Hematopoietic multipotent progenitor cell treated with erythropoietin and hydrocortisone succinate and interleukin-3 and kit ligand, for 8 days (in vitro differentiated cells): ENCODE measurements around the gene ATAD1.
"Not testable (repeated sequence)": the region's sequence is repeated elsewhere in the genome, so short reads cannot be mapped to it uniquely, and the experiment has no call there.

Source experiments
- DNase-seq: peaks from one replicate; pipeline ENCODE4 v3.0.0-alpha.2; 2015

ATAD1 gene, protein sequence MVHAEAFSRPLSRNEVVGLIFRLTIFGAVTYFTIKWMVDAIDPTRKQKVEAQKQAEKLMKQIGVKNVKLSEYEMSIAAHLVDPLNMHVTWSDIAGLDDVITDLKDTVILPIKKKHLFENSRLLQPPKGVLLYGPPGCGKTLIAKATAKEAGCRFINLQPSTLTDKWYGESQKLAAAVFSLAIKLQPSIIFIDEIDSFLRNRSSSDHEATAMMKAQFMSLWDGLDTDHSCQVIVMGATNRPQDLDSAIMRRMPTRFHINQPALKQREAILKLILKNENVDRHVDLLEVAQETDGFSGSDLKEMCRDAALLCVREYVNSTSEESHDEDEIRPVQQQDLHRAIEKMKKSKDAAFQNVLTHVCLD

DNA sequence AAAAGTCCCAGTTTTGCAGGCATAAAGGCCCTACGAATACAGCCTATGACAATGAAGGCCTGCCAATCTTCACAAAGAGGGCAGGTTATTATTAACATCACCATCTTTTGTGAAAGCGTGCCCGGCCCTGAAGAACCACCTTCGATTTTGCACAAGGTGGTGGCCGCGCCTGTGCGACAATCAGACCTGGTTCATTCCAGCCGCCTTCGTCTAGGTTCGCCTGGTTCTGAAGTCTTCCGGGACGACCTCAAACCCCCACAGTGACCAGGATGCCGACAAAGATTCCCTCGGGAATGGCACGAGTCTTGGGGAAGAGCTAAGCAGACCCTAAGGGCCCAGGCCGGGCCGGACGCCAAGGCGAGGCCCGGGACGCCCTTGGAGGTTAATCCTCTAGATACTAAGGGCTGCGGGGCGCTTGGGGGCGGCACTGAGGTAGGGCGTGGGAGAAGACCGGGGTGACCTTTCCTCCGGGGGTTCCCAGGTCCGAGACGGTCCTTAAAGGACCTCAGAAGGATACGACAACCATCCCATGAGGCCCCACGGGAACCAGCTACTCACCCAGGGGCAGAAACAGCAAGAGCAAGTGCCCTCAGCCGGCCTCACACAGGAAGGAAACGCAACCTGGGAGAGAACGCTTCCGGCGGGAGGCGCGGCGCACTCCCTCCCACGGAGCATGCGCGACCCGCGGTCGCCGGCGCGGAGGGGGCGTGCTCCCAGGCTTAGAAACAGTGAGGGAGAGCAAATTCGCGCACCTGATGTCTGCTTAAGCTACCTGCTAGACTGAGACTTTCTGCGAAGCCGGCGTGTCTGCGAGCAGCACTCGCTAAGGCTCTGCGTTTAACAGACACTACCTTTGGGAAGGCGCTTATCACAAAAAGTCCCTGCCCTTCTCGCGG is at the start of gene ATAD1:
Gene ATAD1, minus strand, starts transcription at position 618 of the 896 bp plus-strand sequence. CDS start 3,627 bp downstream, outside the sequence.
- peak; percentile 91 for DNase-seq

DNA sequence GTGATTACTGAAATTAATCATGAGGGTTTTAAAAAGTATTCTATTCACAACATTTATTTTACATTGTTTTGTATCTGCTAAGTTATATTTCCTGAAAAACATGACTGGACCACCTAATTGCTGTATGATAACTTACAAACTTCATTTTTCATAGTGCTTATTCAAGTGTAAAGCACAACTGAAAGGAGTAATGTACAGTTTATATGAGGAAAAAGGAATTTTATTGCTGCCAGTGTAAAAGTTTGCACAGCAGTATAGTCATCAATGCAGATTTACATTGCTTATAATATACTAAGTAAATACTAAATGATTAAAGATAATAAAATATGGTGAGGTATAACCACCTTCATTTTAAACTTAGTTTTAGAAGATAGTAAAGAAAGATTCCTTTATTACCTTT is 49.4 kb upstream of the ATAD1 start:
- no peak for DNase-seq

DNA sequence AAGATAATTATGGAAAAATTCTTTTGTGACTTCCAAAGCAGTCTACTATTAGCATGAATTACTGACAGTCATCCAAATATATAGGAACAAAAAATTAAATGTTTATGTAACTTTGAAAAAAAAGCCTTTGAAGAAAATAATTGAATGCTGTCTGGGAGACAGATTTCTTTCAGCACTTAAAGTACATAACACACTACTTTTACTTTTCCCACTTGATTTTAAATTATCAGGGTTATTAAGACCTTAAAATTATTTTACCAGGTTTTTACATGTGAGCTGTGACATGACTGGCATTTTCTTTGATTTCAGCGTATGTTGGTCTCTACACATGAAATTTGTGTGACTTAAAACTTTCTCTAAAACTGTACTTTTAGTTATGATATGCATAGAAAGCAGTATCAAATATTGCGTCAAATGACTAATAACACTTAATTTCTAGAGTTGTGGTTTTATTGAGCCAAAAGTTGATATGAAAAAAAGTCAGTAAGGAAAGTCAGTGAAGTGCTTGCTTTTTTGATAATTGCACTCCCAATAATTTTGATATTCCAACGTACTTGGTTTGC is 48.5 kb upstream of the ATAD1 start:
- peak; percentile 4 for DNase-seq

DNA sequence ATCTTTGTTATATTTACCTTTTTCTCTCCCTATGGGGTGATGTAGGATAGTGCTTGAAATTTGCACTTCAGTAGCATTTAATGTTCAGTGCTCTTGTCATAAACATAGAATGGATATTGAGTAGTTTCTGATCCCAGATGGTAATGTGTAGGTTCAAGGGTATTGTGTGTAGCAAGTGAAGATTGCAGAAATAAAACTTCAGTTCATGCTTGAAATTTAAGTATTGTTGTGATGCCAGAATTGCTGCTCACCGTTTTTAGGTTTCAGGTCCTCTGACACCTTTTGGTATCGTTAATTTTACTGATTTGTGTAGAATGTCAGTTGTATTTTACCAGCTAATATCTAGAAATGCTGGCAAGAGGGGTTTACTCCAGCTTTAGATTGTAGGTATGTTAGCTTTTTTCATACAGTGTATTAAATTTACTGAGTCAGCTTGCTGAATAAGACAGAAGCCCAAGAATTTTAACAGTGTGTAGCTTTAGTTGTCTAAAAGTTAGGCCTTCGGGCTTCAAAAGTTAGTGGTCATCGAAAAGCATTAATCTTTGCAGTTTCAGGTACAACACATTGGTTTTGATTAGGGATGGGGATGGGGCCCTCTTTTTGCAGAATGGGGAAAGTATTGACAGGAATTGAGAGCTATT is 47.3 kb upstream of the ATAD1 start:
- DNase-seq = peak; percentile 4

DNA sequence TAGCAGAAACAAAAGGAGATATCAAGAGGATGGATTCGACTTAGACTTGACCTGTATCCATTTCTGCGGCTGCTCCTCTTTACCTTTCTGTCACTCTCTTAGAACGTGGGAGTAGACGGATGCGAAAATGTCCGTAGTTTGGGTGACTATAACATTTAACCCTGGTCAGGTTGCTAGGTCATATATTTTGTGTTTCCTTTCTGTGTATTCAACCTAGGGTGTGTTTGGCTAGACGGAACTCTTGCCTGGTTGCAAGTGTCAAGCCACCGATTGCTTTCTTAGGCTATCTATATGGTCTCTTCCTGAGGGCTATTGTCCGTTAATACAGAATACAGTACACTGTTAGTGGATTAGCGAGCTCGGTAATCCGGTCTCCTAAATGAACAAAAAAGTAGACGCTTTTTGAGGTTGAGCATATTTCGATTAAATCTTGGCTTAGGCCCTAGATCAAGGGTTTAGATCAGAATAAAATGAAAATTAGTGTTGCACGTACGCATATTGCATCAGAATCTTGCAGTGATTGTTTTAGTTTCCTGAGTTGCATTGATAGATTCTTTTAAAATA is 46.6 kb upstream of the ATAD1 start:
- peak; percentile 32 for DNase-seq

DNA sequence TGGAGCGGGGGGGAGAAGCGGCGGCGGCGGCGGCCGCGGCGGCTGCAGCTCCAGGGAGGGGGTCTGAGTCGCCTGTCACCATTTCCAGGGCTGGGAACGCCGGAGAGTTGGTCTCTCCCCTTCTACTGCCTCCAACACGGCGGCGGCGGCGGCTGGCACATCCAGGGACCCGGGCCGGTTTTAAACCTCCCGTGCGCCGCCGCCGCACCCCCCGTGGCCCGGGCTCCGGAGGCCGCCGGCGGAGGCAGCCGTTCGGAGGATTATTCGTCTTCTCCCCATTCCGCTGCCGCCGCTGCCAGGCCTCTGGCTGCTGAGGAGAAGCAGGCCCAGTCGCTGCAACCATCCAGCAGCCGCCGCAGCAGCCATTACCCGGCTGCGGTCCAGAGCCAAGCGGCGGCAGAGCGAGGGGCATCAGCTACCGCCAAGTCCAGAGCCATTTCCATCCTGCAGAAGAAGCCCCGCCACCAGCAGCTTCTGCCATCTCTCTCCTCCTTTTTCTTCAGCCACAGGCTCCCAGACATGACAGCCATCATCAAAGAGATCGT is 46.0 kb upstream of the ATAD1 start:
- peak; percentile 29 for DNase-seq

DNA sequence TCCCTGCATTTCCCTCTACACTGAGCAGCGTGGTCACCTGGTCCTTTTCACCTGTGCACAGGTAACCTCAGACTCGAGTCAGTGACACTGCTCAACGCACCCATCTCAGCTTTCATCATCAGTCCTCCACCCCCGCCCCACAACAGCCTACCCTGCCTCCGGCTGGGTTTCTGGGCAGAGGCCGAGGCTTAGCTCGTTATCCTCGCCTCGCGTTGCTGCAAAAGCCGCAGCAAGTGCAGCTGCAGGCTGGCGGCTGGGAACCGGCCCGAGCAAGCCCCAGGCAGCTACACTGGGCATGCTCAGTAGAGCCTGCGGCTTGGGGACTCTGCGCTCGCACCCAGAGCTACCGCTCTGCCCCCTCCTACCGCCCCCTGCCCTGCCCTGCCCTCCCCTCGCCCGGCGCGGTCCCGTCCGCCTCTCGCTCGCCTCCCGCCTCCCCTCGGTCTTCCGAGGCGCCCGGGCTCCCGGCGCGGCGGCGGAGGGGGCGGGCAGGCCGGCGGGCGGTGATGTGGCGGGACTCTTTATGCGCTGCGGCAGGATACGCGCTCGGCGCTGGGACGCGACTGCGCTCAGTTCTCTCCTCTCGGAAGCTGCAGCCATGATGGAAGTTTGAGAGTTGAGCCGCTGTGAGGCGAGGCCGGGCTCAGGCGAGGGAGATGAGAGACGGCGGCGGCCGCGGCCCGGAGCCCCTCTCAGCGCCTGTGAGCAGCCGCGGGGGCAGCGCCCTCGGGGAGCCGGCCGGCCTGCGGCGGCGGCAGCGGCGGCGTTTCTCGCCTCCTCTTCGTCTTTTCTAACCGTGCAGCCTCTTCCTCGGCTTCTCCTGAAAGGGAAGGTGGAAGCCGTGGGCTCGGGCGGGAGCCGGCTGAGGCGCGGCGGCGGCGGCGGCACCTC is 45.3 kb upstream of the ATAD1 start, which contains the start of the genes KLLN and PTEN:
Gene KLLN, minus strand, starts transcription at position 481 of the 891 bp plus-strand sequence. CDS start 1,046 bp downstream, outside the sequence.
Gene PTEN, plus strand, starts transcription at position 573 of the 891 bp plus-strand sequence. CDS start 845 bp downstream, outside the sequence.
- DNase-seq = peak; percentile 90

DNA sequence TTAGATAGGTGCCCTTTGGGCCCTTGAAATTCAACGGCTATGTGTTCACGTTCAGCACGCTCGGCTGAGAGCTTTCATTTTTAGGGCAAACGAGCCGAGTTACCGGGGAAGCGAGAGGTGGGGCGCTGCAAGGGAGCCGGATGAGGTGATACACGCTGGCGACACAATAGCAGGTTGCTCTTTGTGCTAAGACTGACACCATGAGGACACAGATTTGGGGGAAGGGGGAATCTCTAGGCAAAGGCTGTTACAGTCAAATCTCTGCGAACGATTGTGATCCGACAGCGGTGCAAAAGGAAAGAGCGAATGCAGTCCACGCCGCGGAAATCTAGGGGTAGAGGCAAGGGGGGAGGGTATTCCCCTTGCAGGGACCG is 44.6 kb upstream of the ATAD1 start:
- DNase-seq = no peak

DNA sequence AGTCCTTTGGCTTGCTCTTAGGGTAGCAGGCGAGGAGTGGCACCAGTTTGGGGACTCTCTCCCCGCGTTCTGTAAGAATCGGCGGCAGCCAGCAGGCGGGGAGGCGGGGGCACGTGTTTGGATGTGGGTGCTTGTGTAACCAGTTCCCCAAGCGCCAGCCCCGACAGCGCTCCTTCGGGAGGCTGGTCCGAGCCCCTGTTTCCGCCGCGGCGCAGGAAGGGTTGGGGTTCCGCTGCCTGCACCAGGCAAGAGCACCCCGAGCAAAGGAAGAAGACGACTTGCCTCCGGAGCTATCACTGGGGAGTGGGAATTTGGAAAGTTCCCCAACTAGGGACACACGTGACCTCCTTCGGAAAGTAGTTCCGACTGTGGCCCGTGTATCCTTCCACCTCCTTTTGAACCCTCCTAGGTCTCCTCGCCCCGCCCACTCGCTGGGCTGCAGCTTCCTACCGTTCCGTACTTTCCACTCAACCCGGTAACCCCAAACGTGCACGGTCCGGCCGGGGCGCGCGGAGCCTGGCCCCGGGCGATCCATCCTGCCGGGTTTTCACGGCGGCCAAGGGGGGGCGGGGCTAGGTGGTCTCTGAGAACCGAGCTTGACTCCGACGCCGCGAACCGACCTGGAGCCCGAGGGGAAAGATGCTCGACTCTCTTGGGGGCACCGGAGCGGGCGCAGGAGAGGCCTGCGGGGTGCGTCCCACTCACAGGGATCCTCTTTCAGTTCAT is 44.1 kb upstream of the ATAD1 start:
- peak; percentile 98 for DNase-seq

DNA sequence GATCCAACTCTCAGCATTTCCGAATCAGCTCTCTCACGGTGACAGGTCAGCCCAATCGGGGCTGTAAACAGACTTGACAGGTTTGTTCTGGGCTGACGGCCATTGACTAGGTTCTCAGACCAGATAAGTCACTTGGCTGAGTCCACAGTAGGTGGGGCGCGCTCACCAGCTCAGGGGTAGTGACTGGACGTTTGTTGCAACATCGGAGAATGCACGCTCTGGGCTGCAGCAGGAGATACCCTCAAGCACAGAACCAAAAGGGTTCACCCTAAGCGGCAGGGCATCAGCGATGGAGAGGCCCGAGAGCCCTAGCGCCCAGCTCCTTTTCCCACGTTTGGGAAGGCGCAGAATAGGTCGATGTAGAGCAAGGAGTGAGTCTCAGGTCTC is 43.5 kb upstream of the ATAD1 start:
- peak; percentile 79 for DNase-seq

DNA sequence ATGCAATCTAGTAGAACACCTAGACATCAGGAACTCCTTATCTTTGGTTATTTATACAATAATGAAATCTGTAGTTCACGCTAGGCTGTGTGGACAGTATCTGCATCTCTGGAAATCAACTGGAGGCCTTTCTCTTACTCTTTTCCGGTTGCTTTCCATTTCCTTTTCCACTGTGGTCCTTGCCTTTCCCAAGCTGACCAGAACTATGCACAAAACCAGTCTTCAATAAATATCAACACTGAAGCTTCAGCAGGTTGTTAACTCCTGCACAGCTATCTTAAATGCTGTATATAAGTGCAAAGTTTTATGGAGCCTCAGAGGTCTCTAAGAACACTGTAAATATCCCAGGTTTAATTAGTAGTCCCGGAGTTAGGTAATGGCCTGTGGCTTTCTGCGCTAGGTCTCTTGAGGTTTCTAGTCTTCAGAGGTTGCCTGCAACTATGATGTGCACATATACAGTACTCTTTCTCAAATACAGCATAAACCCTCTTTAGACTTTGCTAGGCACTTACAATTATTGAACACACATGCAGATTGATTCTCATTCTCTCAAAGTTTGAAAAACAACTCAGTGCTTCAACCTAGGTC is 42.9 kb upstream of the ATAD1 start:
- DNase-seq = peak; percentile 16

DNA sequence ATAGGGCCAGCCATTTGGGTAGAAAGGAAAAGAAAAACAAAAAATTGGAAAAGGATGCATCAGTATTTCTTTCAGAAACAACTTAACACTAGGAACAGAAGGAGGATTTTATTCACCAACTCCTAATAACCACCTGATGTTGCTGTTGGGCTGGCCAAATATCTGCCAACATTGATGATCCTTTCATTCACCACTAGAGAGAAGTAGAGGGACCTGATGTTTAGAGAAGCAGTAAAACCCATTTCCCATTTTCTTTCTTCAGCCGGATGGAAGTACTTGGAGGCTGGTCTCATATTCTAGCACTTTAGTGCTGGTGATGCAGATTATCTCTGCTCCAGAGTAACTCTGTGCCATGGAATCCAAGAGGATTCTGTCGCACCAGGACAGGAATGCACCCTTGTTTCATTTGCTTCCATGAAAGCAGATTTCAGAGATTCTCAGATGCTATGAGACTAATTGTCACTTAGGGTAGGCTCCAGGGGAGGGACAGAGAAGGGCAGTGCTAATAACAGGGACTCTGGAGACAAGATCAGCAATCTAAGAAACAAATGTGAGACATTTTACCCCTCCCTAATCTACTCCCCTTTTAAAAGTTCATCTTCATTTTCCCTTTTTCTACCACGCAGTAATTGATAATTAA is 42.2 kb upstream of the ATAD1 start:
- DNase-seq = peak; percentile 84

DNA sequence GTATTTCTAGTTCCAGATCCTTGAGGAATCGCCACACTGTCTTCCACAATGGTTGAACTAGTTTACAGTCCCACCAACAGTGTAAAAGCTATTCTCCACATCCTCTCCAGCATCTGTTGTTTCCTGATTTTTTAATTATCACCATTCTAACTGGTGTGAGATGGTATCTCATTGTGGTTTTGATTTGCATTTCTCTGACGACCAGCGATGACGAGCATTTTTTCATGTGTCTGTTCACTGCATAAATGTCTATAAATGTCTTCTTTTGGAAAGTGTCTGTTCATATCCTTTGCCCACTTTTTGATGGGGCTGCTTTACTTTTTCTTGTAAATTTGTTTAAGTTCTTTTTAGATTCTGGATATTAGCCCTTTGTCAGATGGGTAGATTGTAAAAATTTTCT is 37.6 kb upstream of the ATAD1 start:
- not testable (repeated sequence) for DNase-seq

DNA sequence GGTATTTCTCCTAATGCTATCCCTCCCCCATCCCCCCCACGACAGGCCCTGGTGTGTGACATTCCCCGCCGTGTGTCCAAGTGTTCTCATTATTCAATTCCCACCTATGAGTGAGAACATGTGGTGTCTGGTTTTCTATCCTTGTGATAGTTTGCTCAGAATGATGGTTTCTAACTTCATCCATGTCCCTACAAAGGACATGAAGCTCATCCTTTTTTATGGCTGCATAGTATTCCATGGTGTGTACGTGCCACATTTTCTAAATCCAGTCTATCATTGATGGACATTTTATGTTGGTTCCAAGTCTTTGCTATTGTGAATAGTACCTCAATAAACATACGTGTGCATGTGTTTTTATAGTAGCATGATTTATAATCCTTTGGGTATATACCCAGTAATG is 37.2 kb upstream of the ATAD1 start:
- not testable (repeated sequence) for DNase-seq

DNA sequence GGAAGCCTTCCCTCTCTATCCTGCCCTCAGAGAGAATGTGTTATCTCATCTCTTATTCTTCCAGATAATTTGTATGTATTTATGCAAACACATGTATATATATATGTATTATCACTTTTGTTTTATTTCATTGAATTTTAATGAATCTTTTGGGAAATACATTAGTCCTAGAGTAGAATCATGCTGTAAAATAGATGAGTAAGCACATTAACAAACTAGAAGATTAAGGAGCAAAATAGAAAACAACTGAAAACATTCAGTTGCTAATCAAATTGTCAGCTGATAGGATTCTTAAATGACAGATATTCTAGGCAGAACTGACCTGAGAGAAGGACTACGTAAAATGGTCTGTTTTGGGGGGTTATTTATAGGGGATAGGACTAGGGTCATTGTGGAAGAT is 34.1 kb upstream of the ATAD1 start:
- no peak for DNase-seq

DNA sequence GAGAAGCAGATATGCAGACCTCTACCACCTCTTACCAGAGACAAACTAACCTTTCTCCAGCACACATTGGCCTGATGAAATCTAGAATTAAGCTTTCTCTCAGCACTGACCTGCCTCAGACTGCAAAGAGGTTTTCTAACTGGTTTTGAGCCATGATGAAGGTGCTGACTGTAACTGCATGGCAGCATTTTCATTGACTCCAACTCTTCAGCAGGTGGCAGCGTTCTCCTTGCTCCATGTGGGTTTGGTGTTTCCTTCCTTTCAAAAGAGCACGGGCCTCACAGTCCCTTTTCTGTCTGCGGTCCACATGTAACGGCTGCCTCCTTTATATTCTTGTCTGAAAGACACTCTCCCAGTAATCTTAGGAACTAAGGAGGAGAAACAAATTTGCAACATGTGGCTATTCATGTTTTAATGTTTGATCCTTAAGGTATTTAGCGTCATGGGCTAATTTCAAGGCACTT is 32.7 kb upstream of the ATAD1 start:
- peak; percentile 79 for DNase-seq

DNA sequence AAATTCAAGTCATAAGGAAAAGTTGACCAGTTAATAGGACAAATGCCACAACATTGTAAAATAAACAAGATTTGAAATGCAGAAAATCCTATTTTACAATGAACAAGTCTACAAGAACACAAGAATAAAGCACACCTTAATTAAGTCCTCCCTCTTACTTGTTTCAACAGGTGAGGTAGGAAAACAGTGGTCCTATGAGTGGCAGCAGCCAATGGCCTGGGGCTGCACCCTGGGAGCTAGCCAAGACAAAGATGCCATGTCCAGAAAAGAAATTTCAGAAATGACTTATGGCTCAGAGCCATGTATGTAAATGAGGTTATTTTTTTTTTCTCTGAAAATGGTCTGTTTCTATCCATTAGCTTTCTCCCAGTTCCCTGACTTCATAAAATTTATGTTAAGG is 31.0 kb upstream of the ATAD1 start:
- no peak for DNase-seq

DNA sequence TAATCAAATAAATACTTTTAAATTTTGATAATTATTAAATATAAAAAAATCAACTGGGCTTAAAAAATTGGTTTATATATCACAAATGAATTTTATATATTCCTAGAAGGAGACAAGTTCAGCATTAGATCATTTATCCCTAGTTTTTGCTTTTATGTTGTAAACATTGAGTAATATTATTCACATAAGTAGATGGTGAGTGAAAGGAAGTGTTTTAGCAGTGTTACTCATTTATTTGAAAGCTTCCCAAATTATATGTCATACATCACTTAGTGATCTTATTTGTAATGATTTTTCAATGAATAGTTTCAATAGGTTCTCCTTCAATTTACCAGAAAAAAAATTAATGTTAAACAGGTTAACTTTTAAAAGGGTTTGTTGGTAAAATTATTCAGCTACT is 29.5 kb upstream of the ATAD1 start:
- no peak for DNase-seq

DNA sequence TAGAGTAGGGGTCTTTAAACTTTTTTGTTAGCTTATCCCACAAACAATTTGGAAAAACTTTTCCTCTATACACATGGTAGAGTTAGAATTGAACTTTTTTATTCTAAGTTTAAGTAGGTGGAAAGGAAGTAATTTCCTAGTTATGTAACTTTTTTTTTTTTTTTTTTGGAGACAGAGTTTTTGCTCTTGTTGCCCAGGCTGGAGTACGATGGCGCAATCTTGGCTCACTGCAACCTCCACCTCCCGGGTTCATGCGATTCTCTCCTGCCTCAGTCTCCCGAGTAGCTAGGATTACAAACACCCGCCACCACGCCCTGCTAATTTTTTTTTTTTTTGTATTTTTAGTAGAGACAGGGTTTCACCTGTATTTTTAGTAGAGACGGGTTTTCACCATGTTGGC is 28.7 kb upstream of the ATAD1 start:
- not testable (repeated sequence) for DNase-seq
